A549 (cell line): ENCODE results near the gene SMARCD3.

ENCODE experiments used
- EHF ChIP-seq: fragments of 250-450 bp; sonication (Bioruptor Pico); IDR thresholded peaks from 2 replicates; pipeline ENCODE4 v1.5.0; 2020; ENCODE audit warnings: mild to moderate bottlenecking
- KDM1A ChIP-seq: fragments of 200-600 bp; sonication (generic); IDR thresholded peaks from 2 replicates; pipeline ENCODE4 v1.6.1; 2016; ENCODE audit warnings: low read depth, mild to moderate bottlenecking
- MAFK ChIP-seq: fragments of 450-650 bp; IDR thresholded peaks from 2 replicates; pipeline ENCODE4 v1.6.1; 2014; ENCODE audit not compliant: partially characterized antibody
- MAZ ChIP-seq: fragments of 150-350 bp; IDR thresholded peaks from 2 replicates; pipeline ENCODE4 v1.6.1; 2014; ENCODE audit warnings: antibody characterized with exemption, low read depth, low read length, borderline replicate concordance
- NR3C1 ChIP-seq: fragments of >200 bp; sonication (Bioruptor Twin); formaldehyde crosslinking; IDR thresholded peaks from 3 replicates; pipeline ENCODE4 v1.6.1; 2017
- POLR2A ChIP-seq: IDR thresholded peaks from 2 replicates; pipeline ENCODE4 v1.6.1; 2012; ENCODE audit warnings: mild to moderate bottlenecking, low read length
- RFX5 ChIP-seq: fragments of 450-650 bp; IDR thresholded peaks from 2 replicates; pipeline ENCODE4 v1.7.1; 2014; ENCODE audit warnings: antibody characterized with exemption, mild to moderate bottlenecking, moderate library complexity
- TF ChIP-seq, protein P1 (sequence below): fragments of >200 bp; sonication (Bioruptor Twin); formaldehyde crosslinking; IDR thresholded peaks from 3 replicates; pipeline ENCODE4 v1.6.1; 2016
- TF ChIP-seq, protein P2 (sequence below): fragments of >200 bp; sonication (Bioruptor Twin); formaldehyde crosslinking; IDR thresholded peaks from 3 replicates; pipeline ENCODE4 v1.5.1; 2016
- TF ChIP-seq, protein P3 (sequence below): fragments of 450-650 bp; IDR thresholded peaks from 2 replicates; pipeline ENCODE4 v1.6.1; 2014; ENCODE audit warnings: antibody characterized with exemption

DNA sequence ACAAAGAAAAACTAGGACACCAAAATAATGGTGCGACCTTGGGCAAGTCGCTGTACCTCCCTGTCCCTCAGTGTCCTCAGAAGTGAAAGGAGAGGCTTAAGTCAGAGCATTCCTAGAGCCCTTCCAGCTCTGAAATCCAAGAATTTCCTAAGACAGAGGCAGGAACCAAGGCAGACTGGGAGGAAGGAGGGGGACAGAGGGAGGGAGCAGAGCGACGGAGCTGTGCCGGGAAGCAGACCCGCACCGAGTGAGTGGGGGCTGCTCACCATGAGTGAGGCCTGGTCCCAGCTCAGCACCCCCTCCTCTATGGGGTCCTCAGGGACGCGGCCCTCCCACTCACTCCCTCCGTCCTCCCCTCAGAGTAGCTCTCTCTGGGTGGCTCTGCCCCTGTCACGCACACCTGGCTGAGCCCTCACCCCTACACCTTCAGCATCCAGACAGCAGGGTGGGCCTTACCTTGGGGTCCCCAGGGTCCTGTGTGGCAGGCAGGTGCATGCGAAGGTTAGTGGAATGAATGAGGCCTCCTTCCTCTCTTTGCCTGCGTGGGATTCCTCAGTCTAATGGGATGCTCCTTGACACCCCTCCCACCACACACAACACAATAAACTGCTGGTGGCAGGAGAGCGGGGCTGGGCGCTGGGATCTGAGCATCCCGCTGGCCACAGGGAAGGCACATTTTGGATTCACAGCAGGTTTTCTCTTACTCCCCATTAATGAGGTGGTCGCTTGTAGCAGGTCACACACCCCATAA is 4.6 kb upstream of the SMARCD3 start:
- TF ChIP-seq RFX5 (no peak), MAZ (no peak), POLR2A (no peak), NR3C1 (no peak), EHF (CRISPR knock-in tag) (no peak), MAFK (no peak), KDM1A (no peak)
- TF ChIP-seq, protein P1, sequence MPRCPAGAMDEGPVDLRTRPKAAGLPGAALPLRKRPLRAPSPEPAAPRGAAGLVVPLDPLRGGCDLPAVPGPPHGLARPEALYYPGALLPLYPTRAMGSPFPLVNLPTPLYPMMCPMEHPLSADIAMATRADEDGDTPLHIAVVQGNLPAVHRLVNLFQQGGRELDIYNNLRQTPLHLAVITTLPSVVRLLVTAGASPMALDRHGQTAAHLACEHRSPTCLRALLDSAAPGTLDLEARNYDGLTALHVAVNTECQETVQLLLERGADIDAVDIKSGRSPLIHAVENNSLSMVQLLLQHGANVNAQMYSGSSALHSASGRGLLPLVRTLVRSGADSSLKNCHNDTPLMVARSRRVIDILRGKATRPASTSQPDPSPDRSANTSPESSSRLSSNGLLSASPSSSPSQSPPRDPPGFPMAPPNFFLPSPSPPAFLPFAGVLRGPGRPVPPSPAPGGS = no peak
- TF ChIP-seq, protein P2, sequence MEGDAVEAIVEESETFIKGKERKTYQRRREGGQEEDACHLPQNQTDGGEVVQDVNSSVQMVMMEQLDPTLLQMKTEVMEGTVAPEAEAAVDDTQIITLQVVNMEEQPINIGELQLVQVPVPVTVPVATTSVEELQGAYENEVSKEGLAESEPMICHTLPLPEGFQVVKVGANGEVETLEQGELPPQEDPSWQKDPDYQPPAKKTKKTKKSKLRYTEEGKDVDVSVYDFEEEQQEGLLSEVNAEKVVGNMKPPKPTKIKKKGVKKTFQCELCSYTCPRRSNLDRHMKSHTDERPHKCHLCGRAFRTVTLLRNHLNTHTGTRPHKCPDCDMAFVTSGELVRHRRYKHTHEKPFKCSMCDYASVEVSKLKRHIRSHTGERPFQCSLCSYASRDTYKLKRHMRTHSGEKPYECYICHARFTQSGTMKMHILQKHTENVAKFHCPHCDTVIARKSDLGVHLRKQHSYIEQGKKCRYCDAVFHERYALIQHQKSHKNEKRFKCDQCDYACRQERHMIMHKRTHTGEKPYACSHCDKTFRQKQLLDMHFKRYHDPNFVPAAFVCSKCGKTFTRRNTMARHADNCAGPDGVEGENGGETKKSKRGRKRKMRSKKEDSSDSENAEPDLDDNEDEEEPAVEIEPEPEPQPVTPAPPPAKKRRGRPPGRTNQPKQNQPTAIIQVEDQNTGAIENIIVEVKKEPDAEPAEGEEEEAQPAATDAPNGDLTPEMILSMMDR = no peak
- TF ChIP-seq, protein P3, sequence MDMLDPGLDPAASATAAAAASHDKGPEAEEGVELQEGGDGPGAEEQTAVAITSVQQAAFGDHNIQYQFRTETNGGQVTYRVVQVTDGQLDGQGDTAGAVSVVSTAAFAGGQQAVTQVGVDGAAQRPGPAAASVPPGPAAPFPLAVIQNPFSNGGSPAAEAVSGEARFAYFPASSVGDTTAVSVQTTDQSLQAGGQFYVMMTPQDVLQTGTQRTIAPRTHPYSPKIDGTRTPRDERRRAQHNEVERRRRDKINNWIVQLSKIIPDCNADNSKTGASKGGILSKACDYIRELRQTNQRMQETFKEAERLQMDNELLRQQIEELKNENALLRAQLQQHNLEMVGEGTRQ = no peak
